Omental fat pad (tissue), 4 donors: ENCODE data around the gene EPHA5. TPM values are rescaled to one million over a fixed set of nuclear protein-coding genes. Genes with fewer than 3 reads are reported as not detected.

Source experiments
- ATAC-seq: fragments of 150-250 bp; one replicate; pipeline ENCODE4 v1.9.1; 2016; ENCODE audit warnings: mild to moderate bottlenecking, moderate library complexity; ENCODE audit not compliant: low FRiP score
- DNase-seq: peaks from one replicate; pipeline ENCODE4 v3.0.0-alpha.2; 2019; ENCODE audit warnings: low spot score
- total RNA-seq, 4 donors: library from RNA; depleted of rRNA; stranded (reverse); fragments of >200 nt; gene quantifications; one replicate each; pipeline ENCODE4 v1.1.0, GENCODE V29; 2016
- TF ChIP-seq, protein P1 (sequence below), 3 donors: fragments of 450-650 bp; IDR thresholded peaks; one replicate each; pipeline ENCODE4 v1.5.1; 2016 to 2017; ENCODE audit warnings: antibody characterized with exemption in 3 of 3, mild to moderate bottlenecking in 3 of 3, moderate library complexity in 2 of 3

The EPHA5 gene
- total RNA-seq, 4 donors from 2014 or later: 0.12 to 0.65 TPM; not detected in 2

DNA sequence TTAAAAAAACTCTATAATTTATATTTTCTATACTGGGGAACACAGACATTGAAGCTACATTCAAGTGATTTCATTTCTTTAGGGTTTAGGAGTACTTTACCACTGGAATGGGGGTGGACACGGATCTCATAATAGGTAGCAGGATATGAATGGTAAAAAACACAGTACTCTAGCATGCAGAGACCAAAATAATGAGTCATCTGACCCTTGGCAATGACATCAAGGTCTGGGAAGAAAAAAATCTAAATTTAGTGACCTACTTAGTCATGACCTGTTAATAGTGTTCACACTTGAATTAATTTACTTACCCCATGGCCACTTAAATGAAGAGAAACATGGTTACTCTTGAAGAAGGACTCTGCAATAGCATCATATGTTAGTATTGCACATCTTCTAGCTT, 187.9 kb downstream of the EPHA5 start:
- no peak for DNase-seq
- ATAC-seq: no peak
- TF ChIP-seq, protein P1, sequence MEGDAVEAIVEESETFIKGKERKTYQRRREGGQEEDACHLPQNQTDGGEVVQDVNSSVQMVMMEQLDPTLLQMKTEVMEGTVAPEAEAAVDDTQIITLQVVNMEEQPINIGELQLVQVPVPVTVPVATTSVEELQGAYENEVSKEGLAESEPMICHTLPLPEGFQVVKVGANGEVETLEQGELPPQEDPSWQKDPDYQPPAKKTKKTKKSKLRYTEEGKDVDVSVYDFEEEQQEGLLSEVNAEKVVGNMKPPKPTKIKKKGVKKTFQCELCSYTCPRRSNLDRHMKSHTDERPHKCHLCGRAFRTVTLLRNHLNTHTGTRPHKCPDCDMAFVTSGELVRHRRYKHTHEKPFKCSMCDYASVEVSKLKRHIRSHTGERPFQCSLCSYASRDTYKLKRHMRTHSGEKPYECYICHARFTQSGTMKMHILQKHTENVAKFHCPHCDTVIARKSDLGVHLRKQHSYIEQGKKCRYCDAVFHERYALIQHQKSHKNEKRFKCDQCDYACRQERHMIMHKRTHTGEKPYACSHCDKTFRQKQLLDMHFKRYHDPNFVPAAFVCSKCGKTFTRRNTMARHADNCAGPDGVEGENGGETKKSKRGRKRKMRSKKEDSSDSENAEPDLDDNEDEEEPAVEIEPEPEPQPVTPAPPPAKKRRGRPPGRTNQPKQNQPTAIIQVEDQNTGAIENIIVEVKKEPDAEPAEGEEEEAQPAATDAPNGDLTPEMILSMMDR (IDR thresholded peaks at IDR 0.05): no peak

DNA sequence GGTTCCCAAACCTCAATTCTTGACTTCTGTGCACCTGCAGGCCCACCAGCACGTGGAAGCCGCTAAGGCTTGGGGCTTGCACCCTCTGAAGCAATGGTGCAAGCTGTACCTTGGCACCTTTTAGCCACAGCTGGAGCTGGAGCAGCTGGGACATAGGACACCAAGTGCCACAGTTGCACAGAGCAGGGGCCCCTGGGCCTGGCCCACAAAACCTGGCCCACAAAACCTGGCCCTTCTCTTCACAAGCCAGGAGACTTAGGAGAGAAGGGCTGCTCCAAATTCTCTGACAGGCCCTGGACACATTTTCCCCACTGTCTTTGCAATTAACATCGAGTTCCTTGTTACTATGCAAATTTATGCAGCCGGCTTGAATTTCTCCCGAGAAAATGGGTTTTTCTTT, 197.8 kb downstream of the EPHA5 start:
- DNase-seq: no peak
- ATAC-seq: no peak

DNA sequence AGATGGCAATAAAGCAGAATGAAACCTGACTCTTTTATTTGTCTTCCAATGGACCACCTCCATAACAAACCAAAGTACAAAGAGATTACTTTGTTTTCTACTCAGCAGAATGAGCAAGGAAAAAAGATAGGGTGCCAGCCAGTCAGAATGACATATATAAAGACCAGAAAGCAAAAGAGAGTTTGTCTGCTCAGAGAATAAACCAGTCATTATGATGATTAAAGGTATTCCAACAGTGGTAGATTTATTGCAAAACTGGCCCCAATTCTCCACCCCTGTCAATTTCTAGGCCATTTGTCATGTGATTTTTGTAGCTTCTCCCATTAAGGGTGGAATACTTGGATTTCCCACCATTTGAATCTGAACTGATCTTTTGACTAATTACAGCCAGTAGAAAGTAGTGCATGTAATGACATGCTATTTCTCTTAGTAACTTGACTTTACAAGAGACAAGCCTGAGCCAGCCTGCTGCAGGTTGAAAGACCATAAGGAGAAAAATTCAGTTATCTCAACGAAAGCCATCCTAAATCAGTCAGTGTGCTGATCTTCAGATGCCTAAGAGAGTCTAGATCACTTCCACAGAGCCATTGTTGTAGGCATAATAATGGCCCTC, 203.1 kb downstream of the EPHA5 start:
- no peak for ATAC-seq
- TF ChIP-seq, protein P1 (IDR thresholded peaks at IDR 0.05): no peak

More for the DNA sequence above, 197.8 kb downstream of the EPHA5 start:
- TF ChIP-seq, protein P1 (IDR thresholded peaks at IDR 0.05): no peak

DNA sequence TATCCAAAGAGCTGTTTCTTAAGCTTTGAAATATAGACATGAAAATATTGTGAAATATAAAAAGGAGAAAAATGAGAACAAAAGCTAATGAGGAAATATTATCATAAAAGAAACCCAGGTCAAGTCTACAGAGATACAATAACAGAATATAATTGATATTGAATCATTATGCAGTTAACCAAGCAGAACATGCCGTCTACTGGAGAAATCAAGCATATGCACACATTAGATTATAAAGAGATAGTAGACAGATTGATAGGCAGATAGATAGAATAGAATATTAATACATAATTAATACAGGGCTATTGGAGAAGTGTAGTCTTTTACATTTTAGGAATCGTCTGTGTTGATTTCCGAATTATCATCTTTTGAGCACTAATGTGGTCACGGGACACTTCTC, 208.5 kb downstream of the EPHA5 start:
- DNase-seq (no peak), ATAC-seq (no peak)
- TF ChIP-seq, protein P1 (IDR thresholded peaks at IDR 0.05): no peak

More for the DNA sequence above, 203.1 kb downstream of the EPHA5 start:
- no peak for DNase-seq

DNA sequence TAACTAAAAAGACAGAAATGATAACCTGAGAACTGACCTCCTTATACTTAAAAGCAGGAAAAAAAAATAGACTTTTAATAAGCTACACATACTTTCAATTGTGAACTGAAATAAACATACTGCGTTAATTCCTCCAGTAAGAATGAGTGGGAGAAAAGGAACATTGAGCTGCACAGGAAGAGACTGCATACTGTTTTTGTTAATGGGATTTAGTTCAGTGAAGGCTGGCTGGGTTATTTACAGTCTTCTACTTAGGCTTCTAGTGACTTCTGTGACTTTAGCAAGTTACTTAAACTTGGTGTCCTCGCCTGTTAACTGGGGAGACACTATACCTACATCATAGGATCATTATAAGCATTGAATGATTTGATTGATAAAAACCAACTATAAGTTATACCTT, 213.3 kb downstream of the EPHA5 start:
- TF ChIP-seq, protein P1 (IDR thresholded peaks at IDR 0.05): no peak
- ATAC-seq: no peak
- no peak for DNase-seq

DNA sequence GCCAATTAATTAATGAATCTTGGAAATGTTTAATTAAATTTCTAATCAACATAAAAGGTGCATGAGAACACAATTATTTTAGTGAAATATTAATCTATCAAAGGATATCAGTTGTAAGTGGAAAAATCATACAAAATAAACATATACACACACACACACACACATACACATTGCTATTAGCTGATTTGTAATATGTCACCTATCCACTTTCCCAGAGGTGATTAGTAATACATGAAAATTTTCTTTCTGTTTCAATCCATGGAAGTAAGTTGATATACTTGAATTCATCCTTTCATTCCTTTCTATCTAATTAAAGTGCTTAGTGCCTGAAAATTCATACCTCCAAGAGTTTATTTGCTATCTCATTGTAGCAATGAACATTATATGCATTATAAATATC, 213.7 kb downstream of the EPHA5 start:
- ATAC-seq: no peak
- no peak for DNase-seq
- TF ChIP-seq, protein P1 (IDR thresholded peaks at IDR 0.05): no peak

DNA sequence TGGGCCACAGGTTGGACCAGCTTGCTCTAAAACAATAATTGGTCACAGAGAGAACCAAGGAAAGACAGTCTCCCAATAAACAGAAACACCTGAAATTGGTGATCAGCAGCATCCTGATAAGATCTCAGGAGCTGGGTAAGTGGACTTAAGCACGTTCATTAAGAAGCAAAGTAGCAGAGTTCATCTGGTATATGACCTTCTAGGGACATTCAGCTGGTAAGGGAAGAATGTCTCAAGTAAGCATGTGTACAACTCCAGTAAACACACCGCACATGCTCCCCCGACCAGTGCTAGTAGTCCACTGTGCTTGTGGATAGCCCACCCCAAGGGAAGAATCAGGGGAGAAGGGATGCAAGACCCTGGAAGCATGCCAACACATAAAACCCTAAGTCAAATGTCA, 216.9 kb downstream of the EPHA5 start:
- TF ChIP-seq, protein P1 (IDR thresholded peaks at IDR 0.05): no peak
- no peak for ATAC-seq
- no peak for DNase-seq
